ENCODE data around the gene SERPINA12. TPM values are rescaled to one million over a fixed set of nuclear protein-coding genes. Genes with fewer than 3 reads are reported as not detected.
A peak's percentile ranks its signal among the peaks of the same experiment; 100 is the strongest.

Gene SERPINA12
- total and polyA plus RNA-seq, 2 of the 13 experiments (the other 11 are each of a cell fraction or from before 2014, with no cell fraction given) = 0.08 TPM; not detected in 1

DNA sequence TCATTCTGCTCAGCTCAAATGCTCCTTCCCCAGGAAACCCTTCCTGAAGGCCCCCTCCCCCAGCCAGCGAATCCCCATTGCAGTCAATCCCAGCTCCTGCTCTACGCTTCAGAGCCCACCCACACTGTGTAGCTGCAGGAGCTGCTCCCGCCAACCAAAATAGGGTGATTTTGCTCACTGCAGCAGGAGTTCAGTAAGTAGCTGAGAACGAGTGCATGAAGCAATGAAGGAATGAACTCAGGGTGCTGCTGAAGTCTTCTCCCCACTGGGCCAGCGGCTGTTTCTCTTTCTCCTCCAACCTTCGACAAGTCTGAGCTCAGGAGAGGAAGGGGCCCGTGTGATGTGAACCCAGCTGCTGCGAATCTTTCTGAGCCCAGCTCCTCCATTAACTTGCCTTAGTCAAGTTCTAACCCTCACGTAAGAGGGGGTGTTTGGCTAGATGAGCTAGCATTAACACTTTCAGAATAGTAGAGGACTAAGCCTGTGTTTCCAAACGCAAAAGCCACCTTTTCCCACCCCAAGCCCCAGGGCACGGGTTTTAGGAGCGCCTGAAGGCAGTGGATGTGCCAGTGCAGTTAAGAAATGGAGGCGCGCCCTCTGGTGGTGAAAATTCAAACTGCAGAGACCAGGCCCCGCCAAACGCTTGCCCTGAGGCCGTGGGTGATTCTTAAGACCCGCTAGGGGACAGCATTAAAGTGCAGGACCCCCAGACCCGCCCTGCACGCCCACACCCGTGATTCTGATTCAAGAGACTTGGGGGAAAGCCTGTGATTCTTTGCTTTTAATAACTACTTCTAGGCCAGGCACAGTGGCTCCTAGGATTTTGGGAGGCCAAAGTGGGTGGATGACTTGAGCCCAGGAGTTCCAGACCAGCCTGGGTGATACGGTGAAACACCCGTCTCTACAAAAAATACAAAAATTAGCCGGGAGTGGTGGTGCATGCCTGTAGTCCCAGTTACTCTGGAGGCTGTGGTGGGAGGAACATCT, 40.0 kb upstream of the SERPINA12 start (continued):
- TF ChIP-seq, protein P1, sequence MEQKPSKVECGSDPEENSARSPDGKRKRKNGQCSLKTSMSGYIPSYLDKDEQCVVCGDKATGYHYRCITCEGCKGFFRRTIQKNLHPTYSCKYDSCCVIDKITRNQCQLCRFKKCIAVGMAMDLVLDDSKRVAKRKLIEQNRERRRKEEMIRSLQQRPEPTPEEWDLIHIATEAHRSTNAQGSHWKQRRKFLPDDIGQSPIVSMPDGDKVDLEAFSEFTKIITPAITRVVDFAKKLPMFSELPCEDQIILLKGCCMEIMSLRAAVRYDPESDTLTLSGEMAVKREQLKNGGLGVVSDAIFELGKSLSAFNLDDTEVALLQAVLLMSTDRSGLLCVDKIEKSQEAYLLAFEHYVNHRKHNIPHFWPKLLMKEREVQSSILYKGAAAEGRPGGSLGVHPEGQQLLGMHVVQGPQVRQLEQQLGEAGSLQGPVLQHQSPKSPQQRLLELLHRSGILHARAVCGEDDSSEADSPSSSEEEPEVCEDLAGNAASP (CRISPR knock-in tag; IDR thresholded peaks at IDR 0.05; ENCODE audit: borderline replicate concordance) = 0 out of 2 replicates have a peak, but pooled peaks have one; percentile 45
- TF ChIP-seq, protein P2, sequence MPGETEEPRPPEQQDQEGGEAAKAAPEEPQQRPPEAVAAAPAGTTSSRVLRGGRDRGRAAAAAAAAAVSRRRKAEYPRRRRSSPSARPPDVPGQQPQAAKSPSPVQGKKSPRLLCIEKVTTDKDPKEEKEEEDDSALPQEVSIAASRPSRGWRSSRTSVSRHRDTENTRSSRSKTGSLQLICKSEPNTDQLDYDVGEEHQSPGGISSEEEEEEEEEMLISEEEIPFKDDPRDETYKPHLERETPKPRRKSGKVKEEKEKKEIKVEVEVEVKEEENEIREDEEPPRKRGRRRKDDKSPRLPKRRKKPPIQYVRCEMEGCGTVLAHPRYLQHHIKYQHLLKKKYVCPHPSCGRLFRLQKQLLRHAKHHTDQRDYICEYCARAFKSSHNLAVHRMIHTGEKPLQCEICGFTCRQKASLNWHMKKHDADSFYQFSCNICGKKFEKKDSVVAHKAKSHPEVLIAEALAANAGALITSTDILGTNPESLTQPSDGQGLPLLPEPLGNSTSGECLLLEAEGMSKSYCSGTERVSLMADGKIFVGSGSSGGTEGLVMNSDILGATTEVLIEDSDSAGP (CRISPR knock-in tag; IDR thresholded peaks at IDR 0.05; ENCODE audit: borderline replicate concordance) = peak; percentile 26; the same call in 1 of the 2 replicates
- TF ChIP-seq, protein P3, sequence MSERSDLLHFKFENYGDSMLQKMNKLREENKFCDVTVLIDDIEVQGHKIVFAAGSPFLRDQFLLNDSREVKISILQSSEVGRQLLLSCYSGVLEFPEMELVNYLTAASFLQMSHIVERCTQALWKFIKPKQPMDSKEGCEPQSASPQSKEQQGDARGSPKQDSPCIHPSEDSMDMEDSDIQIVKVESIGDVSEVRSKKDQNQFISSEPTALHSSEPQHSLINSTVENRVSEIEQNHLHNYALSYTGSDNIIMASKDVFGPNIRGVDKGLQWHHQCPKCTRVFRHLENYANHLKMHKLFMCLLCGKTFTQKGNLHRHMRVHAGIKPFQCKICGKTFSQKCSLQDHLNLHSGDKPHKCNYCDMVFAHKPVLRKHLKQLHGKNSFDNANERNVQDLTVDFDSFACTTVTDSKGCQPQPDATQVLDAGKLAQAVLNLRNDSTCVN (CRISPR knock-in tag; IDR thresholded peaks at IDR 0.05; ENCODE audit: borderline replicate concordance) = no peak
- no peak for TF ChIP-seq MXD4 (CRISPR knock-in tag; IDR thresholded peaks at IDR 0.05)
- TF ChIP-seq FLYWCH1 (CRISPR knock-in tag; IDR thresholded peaks at IDR 0.05) = no peak
- TF ChIP-seq SMYD3 (CRISPR knock-in tag; IDR thresholded peaks at IDR 0.05) = no peak
- no peak for TF ChIP-seq TAF15 (IDR thresholded peaks at IDR 0.05; ENCODE audit: low read depth, low read length, poor library complexity, severe bottlenecking)
- TF ChIP-seq, protein P4, sequence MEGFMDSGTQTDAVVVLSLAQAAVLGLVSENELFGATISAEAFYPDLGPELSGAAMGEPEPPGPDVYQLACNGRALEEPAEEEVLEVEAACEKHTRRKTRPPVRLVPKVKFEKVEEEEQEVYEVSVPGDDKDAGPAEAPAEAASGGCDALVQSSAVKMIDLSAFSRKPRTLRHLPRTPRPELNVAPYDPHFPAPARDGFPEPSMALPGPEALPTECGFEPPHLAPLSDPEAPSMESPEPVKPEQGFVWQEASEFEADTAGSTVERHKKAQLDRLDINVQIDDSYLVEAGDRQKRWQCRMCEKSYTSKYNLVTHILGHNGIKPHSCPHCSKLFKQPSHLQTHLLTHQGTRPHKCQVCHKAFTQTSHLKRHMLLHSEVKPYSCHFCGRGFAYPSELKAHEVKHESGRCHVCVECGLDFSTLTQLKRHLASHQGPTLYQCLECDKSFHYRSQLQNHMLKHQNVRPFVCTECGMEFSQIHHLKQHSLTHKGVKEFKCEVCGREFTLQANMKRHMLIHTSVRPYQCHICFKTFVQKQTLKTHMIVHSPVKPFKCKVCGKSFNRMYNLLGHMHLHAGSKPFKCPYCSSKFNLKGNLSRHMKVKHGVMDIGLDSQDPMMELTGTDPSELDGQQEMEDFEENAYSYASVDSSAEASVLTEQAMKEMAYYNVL (CRISPR knock-in tag; IDR thresholded peaks at IDR 0.05; ENCODE audit: borderline replicate concordance) = no peak; the same call in 1 of the 2 replicates
- TF ChIP-seq GTF2F1 (IDR thresholded peaks at IDR 0.05; ENCODE audit: low read length) = no peak
- peak; percentile 54; the same call in 1 of the 2 replicates for TF ChIP-seq ZNF788 (CRISPR knock-in tag; IDR thresholded peaks at IDR 0.05; ENCODE audit: borderline replicate concordance)
- no peak for TF ChIP-seq ARID4A (CRISPR knock-in tag; IDR thresholded peaks at IDR 0.05; ENCODE audit: borderline replicate concordance)
- no peak for TF ChIP-seq SIX1 (CRISPR knock-in tag; IDR thresholded peaks at IDR 0.05; ENCODE audit: borderline replicate concordance)
- TF ChIP-seq, protein P5, sequence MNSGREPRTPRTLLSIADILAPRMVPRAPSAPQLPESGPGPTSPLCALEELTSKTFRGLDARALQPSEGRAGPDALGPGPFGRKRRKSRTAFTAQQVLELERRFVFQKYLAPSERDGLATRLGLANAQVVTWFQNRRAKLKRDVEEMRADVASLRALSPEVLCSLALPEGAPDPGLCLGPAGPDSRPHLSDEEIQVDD (CRISPR knock-in tag; IDR thresholded peaks at IDR 0.05; ENCODE audit: borderline replicate concordance) = no peak

Measured in HepG2 (cell line).